SK-N-SH (cell line): ENCODE results near the gene YY1. TPM values are rescaled to one million over a fixed set of nuclear protein-coding genes. Genes with fewer than 3 reads are reported as not detected.

Experiments used
- CTCF ChIA-PET: fragments of 300-600, 350-600 bp; formaldehyde crosslinking; extraction: SDS; loops from one replicate; lab custom pipeline; 2021; lab: Yijun Ruan, JAX
- POLR2A ChIA-PET: fragments of 350-600 bp; sonication (Branson Sonifier 250); formaldehyde crosslinking; extraction: SDS; loops from one replicate; lab custom pipeline; 2020; ENCODE audit warnings: antibody characterized with exemption, inconsistent platforms; lab: Yijun Ruan, JAX
- DNase-seq: peaks from one replicate; pipeline ENCODE4 v3.0.0; 2012
- H2AFZ ChIP-seq: fragments of 200-600 bp; sonication (generic); 2 replicates; pipeline ENCODE4 v1.8.1; 2016; ENCODE audit warnings: antibody characterized with exemption, mild to moderate bottlenecking, low read depth
- H3F3A ChIP-seq: fragments of 200-600 bp; sonication (generic); replicated peaks from 2 replicates; pipeline ENCODE3; 2016; ENCODE audit warnings: antibody characterized with exemption, mild to moderate bottlenecking; ENCODE audit not compliant: insufficient read depth
- H3K27ac ChIP-seq, 2 experiments: fragments of 200-500 bp in 1 of 2; fragments of 200-600 bp in 1 of 2; sonication (Bioruptor generic) in 1 of 2; sonication (generic), shearing (Covaris generic) in 1 of 2; 2 replicates each; pipeline versions ENCODE4 v1.5.1 to v1.6.1; 2014 to 2016; ENCODE audit warnings: low read depth in 2 of 2, inconsistent platforms in 1 of 2, low read length in 1 of 2, mild to moderate bottlenecking in 1 of 2, mixed read lengths in 1 of 2
- H3K27me3 ChIP-seq: fragments of 200-600 bp; sonication (generic), shearing (Covaris generic); 2 replicates; pipeline ENCODE4 v1.6.1; 2016; ENCODE audit warnings: mixed run types; ENCODE audit not compliant: insufficient read depth
- H3K36me3 ChIP-seq, 2 experiments: fragments of 200-500 bp in 1 of 2; fragments of 200-600 bp in 1 of 2; sonication (Bioruptor generic) in 1 of 2; sonication (generic) in 1 of 2; replicated peaks in 1 of 2; 2 replicates each; pipeline versions ENCODE3 to v1.5.1; 2014 to 2016; ENCODE audit warnings: low read length in 1 of 2, mild to moderate bottlenecking in 1 of 2; ENCODE audit not compliant: insufficient read depth in 2 of 2, control insufficient read depth in 1 of 2
- H3K4me1 ChIP-seq, 2 experiments: fragments of 200-500 bp in 1 of 2; fragments of 200-600 bp in 1 of 2; sonication (Bioruptor generic) in 1 of 2; sonication (generic), shearing (Covaris generic) in 1 of 2; 2 replicates each; pipeline versions ENCODE4 v1.5.1 to v1.6.1; 2014 to 2016; ENCODE audit warnings: low read depth in 1 of 2, low read length in 1 of 2, mixed run types in 1 of 2; ENCODE audit not compliant: insufficient read depth in 2 of 2, control insufficient read depth in 1 of 2
- H3K4me2 ChIP-seq: fragments of 200-600 bp; sonication (generic), shearing (Covaris generic); 2 replicates; pipeline ENCODE4 v1.6.1; 2017; ENCODE audit warnings: mixed run types
- H3K4me3 ChIP-seq, 2 experiments: fragments of 200-500 bp in 1 of 2; fragments of 200-600 bp in 1 of 2; sonication (Bioruptor generic) in 1 of 2; sonication (generic), shearing (Covaris generic) in 1 of 2; 2 replicates each; pipeline versions ENCODE4 v1.5.1 to v1.8.1; 2014 to 2016; ENCODE audit warnings: low read depth in 2 of 2, inconsistent platforms in 1 of 2, low read length in 1 of 2, mild to moderate bottlenecking in 1 of 2, mixed read lengths in 1 of 2, moderate library complexity in 1 of 2
- H3K79me2 ChIP-seq: fragments of 200-600 bp; sonication (generic); 2 replicates; pipeline ENCODE4 v1.8.1; 2017; ENCODE audit warnings: mild to moderate bottlenecking; ENCODE audit not compliant: insufficient read depth
- H3K9ac ChIP-seq: fragments of 200-600 bp; sonication (generic); 2 replicates; pipeline ENCODE4 v1.6.1; 2017; ENCODE audit warnings: mixed run types
- H3K9me2 ChIP-seq: fragments of 200-600 bp; sonication (generic); 2 replicates; pipeline ENCODE4 v1.6.1; 2017; ENCODE audit warnings: mixed run types
- H3K9me3 ChIP-seq: fragments of 200-600 bp; sonication (generic); 2 replicates; pipeline ENCODE4 v1.6.1; 2017; ENCODE audit warnings: mixed run types, mild to moderate bottlenecking, moderate library complexity
- H4K20me1 ChIP-seq: fragments of 200-600 bp; sonication (generic); 2 replicates; pipeline ENCODE4 v1.6.1; 2017; ENCODE audit warnings: mild to moderate bottlenecking, mixed run types; ENCODE audit not compliant: insufficient read depth
- CHD2 ChIP-seq: fragments of 150-350 bp; IDR thresholded peaks from 2 replicates; pipeline ENCODE4 v1.6.1; 2018; ENCODE audit warnings: low read length; ENCODE audit not compliant: partially characterized antibody
- ELF1 ChIP-seq: IDR thresholded peaks from 2 replicates; pipeline ENCODE4 v1.4.0; 2012
- EP300 ChIP-seq, 2 experiments: IDR thresholded peaks; 2 replicates each; pipeline versions ENCODE4 v1.4.0 to v1.6.1; 2012; ENCODE audit warnings: borderline replicate concordance in 1 of 2, low read depth in 1 of 2, low read length in 1 of 2
- FOSL2 ChIP-seq: IDR thresholded peaks from 2 replicates; pipeline ENCODE4 v1.4.0; 2012; ENCODE audit warnings: low read depth, mild to moderate bottlenecking, moderate library complexity, borderline replicate concordance
- FOXJ3 ChIP-seq: sonication (generic); formaldehyde crosslinking; IDR thresholded peaks from 2 replicates; pipeline ENCODE4 v1.5.1; 2020; ENCODE audit warnings: mild to moderate bottlenecking, missing genetic modification reagents
- IRF3 ChIP-seq: fragments of 150-350 bp; IDR thresholded peaks from 2 replicates; pipeline ENCODE4 v1.6.1; 2016; ENCODE audit warnings: mild to moderate bottlenecking, low read depth, low read length
- JUND ChIP-seq: IDR thresholded peaks from 2 replicates; pipeline ENCODE4 v1.4.0; 2012
- MEF2A ChIP-seq: IDR thresholded peaks from 2 replicates; pipeline ENCODE4 v1.4.0; 2012; ENCODE audit warnings: low read depth, borderline replicate concordance
- MXI1 ChIP-seq: IDR thresholded peaks from 2 replicates; pipeline ENCODE4 v1.6.1; 2012; ENCODE audit warnings: mild to moderate bottlenecking, low read depth, low read length, improper control_type of control experiment
- NFIC ChIP-seq: IDR thresholded peaks from 2 replicates; pipeline ENCODE4 v1.4.0; 2012; ENCODE audit warnings: borderline replicate concordance
- PBX3 ChIP-seq: IDR thresholded peaks from 2 replicates; pipeline ENCODE4; 2012
- POLR2AphosphoS5 ChIP-seq: IDR thresholded peaks from 2 replicates; pipeline ENCODE4 v1.6.1; 2012; ENCODE audit warnings: low read depth, low read length
- RAD21 ChIP-seq: IDR thresholded peaks from 2 replicates; pipeline ENCODE4 v1.6.1; 2012; ENCODE audit warnings: mild to moderate bottlenecking, low read length
- RCOR1 ChIP-seq: fragments of 150-350 bp; IDR thresholded peaks from 2 replicates; pipeline ENCODE4 v1.6.1; 2017; ENCODE audit warnings: antibody characterized with exemption, low read length
- RFX5 ChIP-seq: IDR thresholded peaks from 2 replicates; pipeline ENCODE4 v1.6.1; 2012; ENCODE audit warnings: mild to moderate bottlenecking, improper control_type of control experiment, low read length
- RXRA ChIP-seq: IDR thresholded peaks from 2 replicates; pipeline ENCODE4 v1.4.0; 2012; ENCODE audit warnings: low read depth, mild to moderate bottlenecking, borderline replicate concordance
- SIN3A ChIP-seq: IDR thresholded peaks from 2 replicates; pipeline ENCODE4 v1.6.1; 2012; ENCODE audit warnings: low read depth, mild to moderate bottlenecking, low read length, moderate library complexity, borderline replicate concordance
- SMC3 ChIP-seq: IDR thresholded peaks from 2 replicates; pipeline ENCODE4 v1.6.1; 2012; ENCODE audit warnings: low read depth, low read length, improper control_type of control experiment
- TAF1 ChIP-seq: IDR thresholded peaks from 2 replicates; pipeline ENCODE4 v1.6.1; 2012; ENCODE audit warnings: low read depth, mild to moderate bottlenecking, low read length, moderate library complexity, borderline replicate concordance
- TCF12 ChIP-seq: IDR thresholded peaks from 2 replicates; pipeline ENCODE4 v1.4.0; 2012
- TEAD4 ChIP-seq: IDR thresholded peaks from 2 replicates; pipeline ENCODE4 v1.4.0; 2012; ENCODE audit warnings: mild to moderate bottlenecking, borderline replicate concordance; ENCODE audit not compliant: insufficient read depth
- YY1 ChIP-seq: IDR thresholded peaks from 2 replicates; pipeline ENCODE4 v1.4.0; 2012; ENCODE audit warnings: low read depth, mild to moderate bottlenecking
- ZBTB33 ChIP-seq: IDR thresholded peaks from 2 replicates; pipeline ENCODE4 v1.4.0; 2012; ENCODE audit warnings: low read depth, borderline replicate concordance
- WGBS: methylation state at CpG from one replicate; pipeline ENCODE4 v1.1.6; 2017; ENCODE audit warnings: low lambda C conversion rate; 5-methylcytosine and 5-hydroxymethylcytosine counted together
- polyA plus RNA-seq, 3 experiments: library from polyadenylated mRNA; depleted of rRNA; stranded (reverse); fragments of >200 nt; gene quantifications; 2 replicates each; pipeline ENCODE4 v1.2.3, GENCODE V29; 2012
- TF ChIP-seq, protein P1 (sequence below): IDR thresholded peaks from 2 replicates; pipeline ENCODE4 v1.4.0; 2012; ENCODE audit warnings: low read depth, borderline replicate concordance
- TF ChIP-seq, protein P2 (sequence below): fragments of 200-600 bp; sonication (generic); IDR thresholded peaks from 2 replicates; pipeline ENCODE4 v1.6.1; 2017; ENCODE audit warnings: antibody characterized with exemption, mild to moderate bottlenecking, moderate library complexity

Gene YY1
- polyA plus RNA-seq, 1 of the 3 experiments (the other 2 are of a cell fraction): 18.1 TPM

DNA sequence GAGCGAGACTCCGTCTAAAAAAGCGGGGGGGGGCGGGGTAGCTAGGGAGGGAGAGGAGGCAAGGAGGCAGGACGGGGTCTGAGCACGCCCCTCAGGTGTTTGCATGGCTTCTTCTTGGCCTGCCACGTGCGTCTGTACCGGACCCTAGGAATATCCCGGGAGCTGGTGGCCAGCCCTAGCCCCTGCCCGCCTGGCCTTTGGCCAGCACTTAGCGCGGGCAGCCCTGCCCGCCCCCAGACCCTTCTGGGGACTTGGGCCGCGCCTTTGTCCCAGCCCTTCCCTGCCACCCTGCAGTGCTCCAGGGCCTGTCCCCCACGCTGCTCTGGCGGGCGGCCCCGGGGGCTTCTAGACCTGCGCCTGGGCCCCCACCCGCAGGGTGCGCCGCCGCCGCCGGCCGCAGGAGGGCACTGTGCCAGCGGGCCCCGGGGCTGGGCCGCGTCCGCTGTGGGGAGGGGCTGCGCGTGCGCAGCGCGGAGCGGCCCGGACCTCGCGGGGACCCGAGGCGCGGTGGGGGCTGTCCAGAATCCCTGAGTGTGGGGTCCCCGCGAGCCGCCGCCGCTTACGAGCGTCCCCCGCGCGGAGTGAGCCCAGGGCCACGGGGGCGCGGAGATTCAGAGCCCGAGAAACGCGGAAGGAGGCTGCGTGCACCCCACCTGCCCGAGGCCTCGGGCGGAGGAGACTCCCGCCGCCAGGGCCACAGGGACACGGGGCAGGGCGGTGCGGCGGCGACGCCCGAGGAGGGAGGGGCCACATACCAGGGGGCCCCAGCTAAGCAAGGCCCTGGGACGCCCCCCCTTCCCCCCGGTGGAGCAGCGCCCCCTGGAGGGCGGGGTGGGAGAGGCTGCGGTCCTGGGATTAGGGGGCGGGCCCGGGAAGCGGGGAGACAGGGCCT is 46.3 kb downstream of the YY1 start:
- H3K27me3 ChIP-seq: no peaks in the 10 kb centered on the region
- peak; percentile 99 for DNase-seq
- H4K20me1 ChIP-seq: peaks cover 7% of the 10 kb centered on the region; the same call in 1 of the 2 replicates
- peak overlapping the region; percentile 95 for H3K4me2 ChIP-seq
- ChIA-PET POLR2A (no interaction called here), CTCF (interaction anchor here (0.6 to 5.6 kb wide), 29 partner anchors 10 to 1344 kb away, joined by 3 to 58 read pairs (median 4); no protein-coding TSS in a partner anchor)
- peaks cover 0 to 27% of the 10 kb centered on the region in 2 experiments; a peak in 1 of 4 replicates for H3K4me1 ChIP-seq
- peak overlapping the region; percentile 77 for H3K9ac ChIP-seq
- peak overlapping the region; percentile 63 to 67 for H3K4me3 ChIP-seq
- H3K79me2 ChIP-seq: peaks cover 15% of the 10 kb centered on the region; the same call in 1 of the 2 replicates
- no peaks in the 10 kb centered on the region for H3K9me2 ChIP-seq
- peaks cover 1 to 3% of the 10 kb centered on the region in 2 experiments for H3K36me3 ChIP-seq
- WGBS: 55% methylated on average over 6 of the region's 82 CpGs
- H2AFZ ChIP-seq: 0 out of 2 replicates have a peak overlapping the region, but pooled peaks have one; percentile 81
- peaks cover 3% of the 10 kb centered on the region for H3F3A ChIP-seq
- no peaks in the 10 kb centered on the region for H3K9me3 ChIP-seq
- peak overlapping the region in 1 of 2 experiments; percentile 86; a peak in 1 of 4 replicates for H3K27ac ChIP-seq
- TF ChIP-seq ZBTB33: no peak
- TF ChIP-seq CHD2: peak; percentile 6
- TF ChIP-seq YY1: no peak
- TF ChIP-seq TEAD4: peak; percentile 54; the same call in 1 of the 2 replicates
- no peak for TF ChIP-seq EP300 (IDR thresholded peaks at IDR 0.05; ENCODE audit: borderline replicate concordance in 1 of 2, low read depth in 1 of 2, low read length in 1 of 2)
- TF ChIP-seq SMC3: peak; percentile 30
- TF ChIP-seq JUND: no peak
- TF ChIP-seq ELF1: no peak
- TF ChIP-seq MXI1: 0 out of 2 replicates have a peak, but pooled peaks have one; percentile 1
- no peak for TF ChIP-seq RXRA
- TF ChIP-seq TCF12: no peak
- TF ChIP-seq, protein P1, sequence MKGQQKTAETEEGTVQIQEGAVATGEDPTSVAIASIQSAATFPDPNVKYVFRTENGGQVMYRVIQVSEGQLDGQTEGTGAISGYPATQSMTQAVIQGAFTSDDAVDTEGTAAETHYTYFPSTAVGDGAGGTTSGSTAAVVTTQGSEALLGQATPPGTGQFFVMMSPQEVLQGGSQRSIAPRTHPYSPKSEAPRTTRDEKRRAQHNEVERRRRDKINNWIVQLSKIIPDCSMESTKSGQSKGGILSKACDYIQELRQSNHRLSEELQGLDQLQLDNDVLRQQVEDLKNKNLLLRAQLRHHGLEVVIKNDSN: no peak
- no peak for TF ChIP-seq SIN3A
- TF ChIP-seq RFX5: no peak
- no peak for TF ChIP-seq FOSL2
- peak; percentile 39; the same call in 1 of the 2 replicates for TF ChIP-seq POLR2AphosphoS5
- TF ChIP-seq TAF1: no peak
- TF ChIP-seq RCOR1: no peak
- peak; percentile 34; the same call in 1 of the 2 replicates for TF ChIP-seq RAD21
- TF ChIP-seq, protein P2, sequence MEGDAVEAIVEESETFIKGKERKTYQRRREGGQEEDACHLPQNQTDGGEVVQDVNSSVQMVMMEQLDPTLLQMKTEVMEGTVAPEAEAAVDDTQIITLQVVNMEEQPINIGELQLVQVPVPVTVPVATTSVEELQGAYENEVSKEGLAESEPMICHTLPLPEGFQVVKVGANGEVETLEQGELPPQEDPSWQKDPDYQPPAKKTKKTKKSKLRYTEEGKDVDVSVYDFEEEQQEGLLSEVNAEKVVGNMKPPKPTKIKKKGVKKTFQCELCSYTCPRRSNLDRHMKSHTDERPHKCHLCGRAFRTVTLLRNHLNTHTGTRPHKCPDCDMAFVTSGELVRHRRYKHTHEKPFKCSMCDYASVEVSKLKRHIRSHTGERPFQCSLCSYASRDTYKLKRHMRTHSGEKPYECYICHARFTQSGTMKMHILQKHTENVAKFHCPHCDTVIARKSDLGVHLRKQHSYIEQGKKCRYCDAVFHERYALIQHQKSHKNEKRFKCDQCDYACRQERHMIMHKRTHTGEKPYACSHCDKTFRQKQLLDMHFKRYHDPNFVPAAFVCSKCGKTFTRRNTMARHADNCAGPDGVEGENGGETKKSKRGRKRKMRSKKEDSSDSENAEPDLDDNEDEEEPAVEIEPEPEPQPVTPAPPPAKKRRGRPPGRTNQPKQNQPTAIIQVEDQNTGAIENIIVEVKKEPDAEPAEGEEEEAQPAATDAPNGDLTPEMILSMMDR: peak; percentile 80
- TF ChIP-seq IRF3: no peak
- no peak for TF ChIP-seq FOXJ3 (CRISPR knock-in tag)
- no peak for TF ChIP-seq MEF2A
- peak; percentile 25; the same call in 1 of the 2 replicates for TF ChIP-seq NFIC
- TF ChIP-seq PBX3: no peak
